PC-3 (cell line): Measurements from ENCODE around the gene PCDHB11. TPM values are rescaled to one million over a fixed set of nuclear protein-coding genes. Genes with fewer than 3 reads are reported as not detected.
A peak's percentile ranks its signal among the peaks of the same experiment; 100 is the strongest.
"Not testable (repeated sequence)": the region's sequence is repeated elsewhere in the genome, so short reads cannot be mapped to it uniquely, and the experiment has no call there.

ENCODE experiments used
- ATAC-seq: fragments of 200-7000 bp; cut with Tn5 transposase; 2 replicates; pipeline ENCODE4 v1.9.1; 2020; ENCODE audit warnings: mild to moderate bottlenecking, moderate library complexity
- BruUV-seq: library from RNA; stranded (reverse); fragments of 400-500 nt; replicated peaks from 2 replicates; lab custom pipeline; 2021; lab: Mats Ljungman, UMichigan
- CTCF ChIA-PET: fragments of 300-600 bp; sonication (Branson Sonifier 250); formaldehyde crosslinking; loops from one replicate; lab custom pipeline; 2022; ENCODE audit warnings: antibody characterized with exemption; lab: Charles Lee
- POLR2A ChIA-PET: fragments of 300-600 bp; sonication (Branson Sonifier 250); formaldehyde crosslinking; loops from one replicate; lab custom pipeline; 2022; ENCODE audit warnings: antibody characterized with exemption; ENCODE audit not compliant: unreplicated experiment; lab: Charles Lee
- DNase-seq: peaks from one replicate; pipeline ENCODE4 v3.0.0-alpha.2; 2015
- H2AFZ ChIP-seq: fragments of 300-600 bp; sonication (generic); 2 replicates; pipeline ENCODE4 v1.6.0; 2016; ENCODE audit warnings: antibody characterized with exemption, low read length
- H3F3A ChIP-seq: fragments of 300-600 bp; sonication (generic); one replicate; pipeline ENCODE4 v1.6.0; 2017; ENCODE audit warnings: antibody characterized with exemption, low read length, control low read depth, mild to moderate bottlenecking; ENCODE audit not compliant: unreplicated experiment
- H3K27ac ChIP-seq: fragments of 300-600 bp; sonication (generic); 2 replicates; pipeline ENCODE4 v1.5.1; 2016; ENCODE audit warnings: mild to moderate bottlenecking, low read length
- H3K27me3 ChIP-seq: fragments of 300-600 bp; sonication (generic); 2 replicates; pipeline ENCODE4 v1.6.1; 2016; ENCODE audit warnings: low read length, mixed read lengths
- H3K36me3 ChIP-seq: fragments of 300-600 bp; sonication (generic); 2 replicates; pipeline ENCODE4 v1.6.1; 2016; ENCODE audit warnings: low read depth, mixed run types, low read length, mixed read lengths
- H3K4me1 ChIP-seq: fragments of 300-600 bp; sonication (generic); 2 replicates; pipeline ENCODE4 v1.5.1; 2016; ENCODE audit warnings: low read length; ENCODE audit not compliant: insufficient read depth
- H3K4me2 ChIP-seq: fragments of 300-600 bp; sonication (generic); 2 replicates; pipeline ENCODE4 v1.6.0; 2016; ENCODE audit warnings: low read length
- H3K4me3 ChIP-seq: fragments of 300-600 bp; sonication (generic); 2 replicates; pipeline ENCODE4 v1.5.1; 2016; ENCODE audit warnings: mild to moderate bottlenecking, low read length, mixed read lengths
- H3K79me2 ChIP-seq: fragments of 300-600 bp; sonication (generic); 2 replicates; pipeline ENCODE4 v1.6.1; 2017; ENCODE audit warnings: low read length, mixed read lengths
- H3K9ac ChIP-seq: fragments of 300-600 bp; sonication (generic); 2 replicates; pipeline ENCODE4 v1.6.0; 2016; ENCODE audit warnings: mild to moderate bottlenecking, low read length
- H3K9me2 ChIP-seq: fragments of 300-600 bp; sonication (generic); replicated peaks from 2 replicates; pipeline ENCODE4 v1.6.1; 2016; ENCODE audit warnings: mixed run types, low read length, mixed read lengths
- H3K9me3 ChIP-seq: fragments of 300-600 bp; sonication (generic); 2 replicates; pipeline ENCODE4 v1.6.1; 2016; ENCODE audit warnings: low read length, mixed read lengths
- H4K20me1 ChIP-seq: fragments of 300-600 bp; sonication (generic); 2 replicates; pipeline ENCODE4 v1.6.1; 2016; ENCODE audit warnings: low read length, mixed read lengths
- CTCF ChIP-seq: fragments of 300-600 bp; sonication (generic); conservative IDR thresholded peaks from 2 replicates; pipeline ENCODE4 v1.5.1; 2017; ENCODE audit warnings: antibody characterized with exemption, low read depth, mild to moderate bottlenecking, low read length
- EZH2 ChIP-seq: fragments of 300-600 bp; sonication (generic); IDR thresholded peaks from one replicate; pipeline ENCODE4 v1.6.1; 2017; ENCODE audit warnings: antibody characterized with exemption, mild to moderate bottlenecking, low read length; ENCODE audit not compliant: unreplicated experiment
- EZH2phosphoT487 ChIP-seq: fragments of 300-600 bp; sonication (generic); IDR thresholded peaks from 2 replicates; pipeline ENCODE4 v1.6.1; 2018; ENCODE audit warnings: mild to moderate bottlenecking, antibody characterized with exemption, low read length, borderline replicate concordance
- intact Hi-C: fragments of 100-400 bp; cut with micrococcal nuclease; formaldehyde crosslinking; loops from 2 replicates; pipeline ENCODE4 v1.9.0; 2023
- total RNA-seq: library from RNA; depleted of rRNA; stranded (reverse); fragments of >200 nt; gene quantifications from 2 replicates; pipeline ENCODE4 v1.2.3, GENCODE V29; 2014

Gene PCDHB11
- total RNA-seq, 1 experiment from 2014 or later = 0.40 TPM

GRCh38 chr5:141155540-141156374, 43.7 kb upstream of the PCDHB11 start:
- no peaks in the 10 kb centered on the region for H3K4me1 ChIP-seq
- H3K79me2 ChIP-seq = no peaks in the 10 kb centered on the region
- H3F3A ChIP-seq = no peaks in the 10 kb centered on the region
- no peaks in the 10 kb centered on the region for H3K9me2 ChIP-seq
- H3K9me3 ChIP-seq = no peaks in the 10 kb centered on the region
- no peak overlapping the region for H3K9ac ChIP-seq
- POLR2A ChIA-PET = no interaction called here
- no peak overlapping the region for H2AFZ ChIP-seq
- H3K36me3 ChIP-seq = no peaks in the 10 kb centered on the region
- H3K4me2 ChIP-seq = no peak overlapping the region
- CTCF ChIA-PET = no interaction called here
- no peak overlapping the region for H3K27ac ChIP-seq
- DNase-seq (no peak), ATAC-seq (no peak)
- no peak overlapping the region for H3K4me3 ChIP-seq
- intact Hi-C loops = no loop called here
- no peaks in the 10 kb centered on the region for H3K27me3 ChIP-seq
- H4K20me1 ChIP-seq = no peaks in the 10 kb centered on the region
- BruUV-seq = no TSS peak
- no peak for TF ChIP-seq EZH2phosphoT487
- TF ChIP-seq CTCF = peak; percentile 38; the same call in 1 of the 2 replicates
- no peak for TF ChIP-seq EZH2

- CTCF ChIA-PET, ATAC-seq: not testable (repeated sequence)
Measured at GRCh38 chr5:141157356-141157755, 42.1 kb upstream of the PCDHB11 start.

GRCh38 chr5:141157901-141158300, 41.5 kb upstream of the PCDHB11 start:
- DNase-seq, H3F3A ChIP-seq, H3K4me1 ChIP-seq, H4K20me1 ChIP-seq, H3K27me3 ChIP-seq, H3K4me2 ChIP-seq, H3K9me3 ChIP-seq, BruUV-seq, H3K79me2 ChIP-seq, H2AFZ ChIP-seq, H3K36me3 ChIP-seq, intact Hi-C loops, H3K27ac ChIP-seq, CTCF ChIA-PET, H3K4me3 ChIP-seq, H3K9ac ChIP-seq, ATAC-seq, H3K9me2 ChIP-seq: not testable (repeated sequence)
- POLR2A ChIA-PET = interaction anchor here (0.6 kb wide), 1 partner anchor 25 kb away, joined by 3 read pairs; no protein-coding TSS in a partner anchor

More at GRCh38 chr5:141157356-141157755, 42.1 kb upstream of the PCDHB11 start:
- H3K4me3 ChIP-seq, H3K27ac ChIP-seq, H3F3A ChIP-seq, H3K27me3 ChIP-seq, DNase-seq, POLR2A ChIA-PET, H3K9me3 ChIP-seq, intact Hi-C loops, H3K36me3 ChIP-seq, H3K4me1 ChIP-seq, H3K4me2 ChIP-seq, H3K9me2 ChIP-seq, H3K79me2 ChIP-seq, H2AFZ ChIP-seq, H4K20me1 ChIP-seq, H3K9ac ChIP-seq, BruUV-seq: not testable (repeated sequence)
